Naive thymus-derived CD4-positive, alpha-beta T cell (primary cell): ENCODE data around the gene HOXB8. TPM values are rescaled to one million over a fixed set of nuclear protein-coding genes. Genes with fewer than 3 reads are reported as not detected.

Experiments
- ATAC-seq: fragments of 150-1000 bp; cut with Tn5 transposase; 2 replicates; pipeline ENCODE4 v1.10.0; 2021; ENCODE audit warnings: mild to moderate bottlenecking, moderate library complexity
- CTCF ChIA-PET: fragments of 350-600 bp; sonication (Branson Sonifier 250); formaldehyde crosslinking; loops from one replicate; lab custom pipeline; 2021; ENCODE audit warnings: antibody characterized with exemption; lab: Charles Lee
- POLR2A ChIA-PET: fragments of 350-600 bp; sonication (Branson Sonifier 250); formaldehyde crosslinking; loops from one replicate; lab custom pipeline; 2021; ENCODE audit warnings: antibody characterized with exemption, inconsistent platforms; lab: Charles Lee
- DNase-seq, 9 donors: peaks; one replicate each; pipeline versions ENCODE4 v3.0.0 to v3.0.0-alpha.2; 2020 to 2022; ENCODE audit warnings: mixed read lengths in 1 of 9
- H3K27ac ChIP-seq: one replicate; pipeline ENCODE4 v1.7.0; 2013; ENCODE audit warnings: mild to moderate bottlenecking, low read depth, low read length, moderate library complexity
- H3K27me3 ChIP-seq, 2 donors: one replicate each; pipeline ENCODE4 v1.7.0; 2013; ENCODE audit warnings: low read length in 2 of 2, mild to moderate bottlenecking in 2 of 2, moderate library complexity in 2 of 2; ENCODE audit not compliant: control insufficient read depth in 2 of 2, insufficient read depth in 2 of 2
- H3K36me3 ChIP-seq, 3 experiments: 1 replicate in 2 of 3; 2 replicates in 1 of 3; pipeline ENCODE4 v1.7.0; 2013; ENCODE audit warnings: low read length in 3 of 3, mild to moderate bottlenecking in 3 of 3, moderate library complexity in 1 of 3; ENCODE audit not compliant: insufficient read depth in 3 of 3, control insufficient read depth in 2 of 3
- H3K4me1 ChIP-seq, 2 donors: one replicate each; pipeline ENCODE4 v1.7.0; 2013; ENCODE audit warnings: low read length in 2 of 2, mild to moderate bottlenecking in 2 of 2, moderate library complexity in 1 of 2; ENCODE audit not compliant: control insufficient read depth in 2 of 2, insufficient read depth in 2 of 2
- H3K4me3 ChIP-seq: 2 replicates; pipeline ENCODE4 v1.7.0; 2013; ENCODE audit warnings: mild to moderate bottlenecking, low read length
- H3K9me3 ChIP-seq, 3 experiments: 1 replicate in 2 of 3; 2 replicates in 1 of 3; pipeline ENCODE4 v1.7.0; 2013; ENCODE audit warnings: low read length in 3 of 3; ENCODE audit not compliant: control insufficient read depth in 2 of 3
- H3K27ac Mint-ChIP-seq, 9 donors: one replicate each; pipeline ENCODE4 v1.8.0; 2020 to 2022; ENCODE audit warnings: mixed read lengths in 9 of 9, mild to moderate bottlenecking in 8 of 9, moderate library complexity in 5 of 9, inconsistent platforms in 2 of 9
- H3K27me3 Mint-ChIP-seq, 5 donors: one replicate each; pipeline ENCODE4 v1.8.0; 2021 to 2022; ENCODE audit warnings: mixed read lengths in 5 of 5, mild to moderate bottlenecking in 1 of 5
- H3K36me3 Mint-ChIP-seq, 5 donors: one replicate each; pipeline ENCODE4 v1.8.0; 2020 to 2022; ENCODE audit warnings: mixed read lengths in 5 of 5, mild to moderate bottlenecking in 3 of 5, inconsistent platforms in 1 of 5
- H3K4me1 Mint-ChIP-seq, 7 donors: one replicate each; pipeline ENCODE4 v1.8.0; 2020 to 2022; ENCODE audit warnings: mixed read lengths in 7 of 7, mild to moderate bottlenecking in 3 of 7, inconsistent platforms in 1 of 7
- H3K4me3 Mint-ChIP-seq, 10 donors: one replicate each; pipeline ENCODE4 v1.8.0; 2020 to 2022; ENCODE audit warnings: mild to moderate bottlenecking in 10 of 10, mixed read lengths in 10 of 10, moderate library complexity in 6 of 10, inconsistent platforms in 2 of 10
- H3K9me3 Mint-ChIP-seq, 11 donors: one replicate each; pipeline ENCODE4 v1.8.0; 2020 to 2022; ENCODE audit warnings: mixed read lengths in 11 of 11, mild to moderate bottlenecking in 4 of 11, inconsistent platforms in 1 of 11, moderate library complexity in 1 of 11
- intact Hi-C, 2 donors: fragments of 100-400 bp; cut with micrococcal nuclease; formaldehyde crosslinking; loops; one replicate each; pipeline ENCODE4 v1.15.1; 2023
- polyA plus RNA-seq, 2 donors: library from polyadenylated mRNA; unstranded; fragments of 300-500 nt; fragmentation: Illumina TruSeq; gene quantifications; one replicate each; pipeline ENCODE4 v1.2.3, GENCODE V29; 2021
- total RNA-seq, 6 experiments: library from RNA in 5 of 6; stranded (reverse) in 5 of 6; gene quantifications; 1 replicate in 5 of 6; 2 replicates in 1 of 6; pipeline ENCODE4 v1.2.3 and lab custom pipeline; 2021 to 2026

Gene HOXB8
- total and polyA plus RNA-seq, 7 experiments from 2014 or later, result not detected

- no peak overlapping the region for H3K27ac Mint-ChIP-seq
- peaks cover 8 to 38% of the 10 kb centered on the region in 2 donors for H3K27me3 ChIP-seq
- no peak for ATAC-seq
- ChIA-PET CTCF (interaction anchor here (0.8 to 2.6 kb wide), 3 partner anchors 30 to 97 kb away, joined by 3 to 8 read pairs (median 3); no protein-coding TSS in a partner anchor), POLR2A (interaction anchor here (1.1 to 1.4 kb wide), 2 partner anchors 15 to 243 kb away, joined by 3 to 5 read pairs; no protein-coding TSS in a partner anchor)
- H3K9me3 ChIP-seq, result no peaks in the 10 kb centered on the region
- H3K27me3 Mint-ChIP-seq, result peaks cover 90 to 98% (median 94%) of the 10 kb centered on the region in 5 donors
- H3K4me3 ChIP-seq, result no peak overlapping the region
- H3K4me1 ChIP-seq, result peaks cover 21 to 28% of the 10 kb centered on the region in 2 donors
- H3K4me1 Mint-ChIP-seq, result peaks cover 27 to 69% (median 40%) of the 10 kb centered on the region in 7 donors
- intact Hi-C loops, result no loop called here
- peaks cover 0 to 9% (median 0%) of the 10 kb centered on the region in 5 donors for H3K36me3 Mint-ChIP-seq
- DNase-seq, result no peak
- H3K4me3 Mint-ChIP-seq, result peak overlapping the region in 1 of 10 donors; percentile 38
- H3K27ac ChIP-seq, result no peak overlapping the region
- no peaks in the 10 kb centered on the region for H3K9me3 Mint-ChIP-seq
- no peaks in the 10 kb centered on the region for H3K36me3 ChIP-seq
Measured at GRCh38 chr17:48589060-48589830, 25.8 kb downstream of the HOXB8 start.

GRCh38 chr17:48588528-48588927 is 26.6 kb downstream of the HOXB8 start:
- Mint-ChIP-seq H3K9me3 (no peaks in the 10 kb centered on the region), H3K36me3 (peaks cover 0 to 10% (median 0%) of the 10 kb centered on the region in 5 donors), H3K27me3 (peaks cover 90 to 99% (median 95%) of the 10 kb centered on the region in 5 donors), H3K4me3 (peak overlapping the region in 1 of 10 donors; percentile 8), H3K27ac (peak overlapping the region in 2 of 9 donors; percentile 46 to 59), H3K4me1 (peaks cover 27 to 68% (median 37%) of the 10 kb centered on the region in 7 donors)
- H3K4me1 ChIP-seq, result peaks cover 20 to 23% of the 10 kb centered on the region in 2 donors
- ChIA-PET CTCF (interaction anchor here (0.8 to 3.0 kb wide), 10 partner anchors 75 to 470 kb away, joined by 3 to 10 read pairs (median 3); no protein-coding TSS in a partner anchor), POLR2A (interaction anchor here (1.1 to 1.4 kb wide), 2 partner anchors 14 to 242 kb away, joined by 3 to 5 read pairs; no protein-coding TSS in a partner anchor)
- DNase-seq (no peak), ATAC-seq (no peak)
- H3K9me3 ChIP-seq, result no peaks in the 10 kb centered on the region
- intact Hi-C loops, result no loop called here
- no peak overlapping the region for H3K27ac ChIP-seq
- H3K4me3 ChIP-seq, result no peak overlapping the region
- H3K27me3 ChIP-seq, result peaks cover 8 to 37% of the 10 kb centered on the region in 2 donors
- H3K36me3 ChIP-seq, result no peaks in the 10 kb centered on the region

GRCh38 chr17:48588074-48588415 is 27.0 kb downstream of the HOXB8 start:
- CTCF ChIA-PET, result interaction anchor here (0.6 to 3.0 kb wide), 11 partner anchors 84 to 1487 kb away, joined by 3 to 10 read pairs (median 4); no protein-coding TSS in a partner anchor
- Mint-ChIP-seq H3K4me1 (peaks cover 23 to 66% (median 32%) of the 10 kb centered on the region in 7 donors), H3K27me3 (peaks cover 90 to 99% (median 95%) of the 10 kb centered on the region in 5 donors), H3K27ac (peak overlapping the region in 1 of 9 donors; percentile 6), H3K4me3 (no peak overlapping the region), H3K36me3 (peaks cover 0 to 12% (median 0%) of the 10 kb centered on the region in 5 donors), H3K9me3 (no peaks in the 10 kb centered on the region)
- Histone ChIP-seq H3K27me3 (peaks cover 8 to 35% of the 10 kb centered on the region in 2 donors), H3K4me3 (no peak overlapping the region), H3K9me3 (no peaks in the 10 kb centered on the region), H3K27ac (no peak overlapping the region), H3K36me3 (no peaks in the 10 kb centered on the region), H3K4me1 (peaks cover 15 to 21% of the 10 kb centered on the region in 2 donors)
- intact Hi-C loops, result no loop called here
- DNase-seq (no peak), ATAC-seq (no peak)
- POLR2A ChIA-PET, result interaction anchor here (1.0 to 1.2 kb wide), 3 partner anchors 76 to 344 kb away, joined by 3 read pairs; no protein-coding TSS in a partner anchor

- ChIA-PET CTCF (interaction anchor here (0.6 to 3.0 kb wide), 11 partner anchors 83 to 1487 kb away, joined by 3 to 10 read pairs (median 3); no protein-coding TSS in a partner anchor), POLR2A (interaction anchor here (0.6 to 1.2 kb wide), 4 partner anchors 76 to 343 kb away, joined by 3 to 4 read pairs (median 3); no protein-coding TSS in a partner anchor)
- DNase-seq (no peak), ATAC-seq (no peak)
- no peaks in the 10 kb centered on the region for H3K9me3 Mint-ChIP-seq
- no peak overlapping the region for H3K27ac ChIP-seq
- H3K9me3 ChIP-seq, result no peaks in the 10 kb centered on the region
- H3K36me3 Mint-ChIP-seq, result peaks cover 0 to 13% (median 0%) of the 10 kb centered on the region in 5 donors
- peaks cover 90 to 99% (median 95%) of the 10 kb centered on the region in 5 donors for H3K27me3 Mint-ChIP-seq
- H3K27ac Mint-ChIP-seq, result peak overlapping the region in 2 of 9 donors; percentile 6 to 28
- H3K4me3 ChIP-seq, result no peak overlapping the region
- intact Hi-C loops, result no loop called here
- peaks cover 9 to 18% of the 10 kb centered on the region in 2 donors for H3K4me1 ChIP-seq
- H3K4me1 Mint-ChIP-seq, result peaks cover 17 to 66% (median 32%) of the 10 kb centered on the region in 7 donors
- no peaks in the 10 kb centered on the region for H3K36me3 ChIP-seq
- H3K27me3 ChIP-seq, result peaks cover 8 to 35% of the 10 kb centered on the region in 2 donors
- H3K4me3 Mint-ChIP-seq, result peak overlapping the region in 4 of 10 donors; percentile 4 to 36 (median 29)
Measured at GRCh38 chr17:48587276-48588073, 27.6 kb downstream of the HOXB8 start.

GRCh38 chr17:48586355-48587258 is 28.5 kb downstream of the HOXB8 start:
- Histone ChIP-seq H3K4me1 (peaks cover 9 to 25% of the 10 kb centered on the region in 2 donors), H3K9me3 (no peaks in the 10 kb centered on the region), H3K4me3 (peak overlapping the region; percentile 60), H3K36me3 (no peaks in the 10 kb centered on the region), H3K27ac (no peak overlapping the region), H3K27me3 (peaks cover 8 to 37% of the 10 kb centered on the region in 2 donors)
- ChIA-PET POLR2A (interaction anchor here (0.6 to 1.2 kb wide), 2 partner anchors 75 to 251 kb away, joined by 3 to 4 read pairs; no protein-coding TSS in a partner anchor), CTCF (interaction anchor here (0.6 to 3.0 kb wide), 7 partner anchors 92 to 445 kb away, joined by 3 to 10 read pairs (median 4); no protein-coding TSS in a partner anchor)
- H3K27me3 Mint-ChIP-seq, result peaks cover 88 to 97% (median 95%) of the 10 kb centered on the region in 5 donors
- DNase-seq (no peak), ATAC-seq (no peak)
- H3K4me1 Mint-ChIP-seq, result peaks cover 17 to 70% (median 31%) of the 10 kb centered on the region in 7 donors
- H3K27ac Mint-ChIP-seq, result peak overlapping the region in 1 of 9 donors; percentile 52
- H3K4me3 Mint-ChIP-seq, result peak overlapping the region; percentile 81 to 97 (median 91)
- peaks cover 0 to 13% (median 0%) of the 10 kb centered on the region in 5 donors for H3K36me3 Mint-ChIP-seq
- H3K9me3 Mint-ChIP-seq, result no peaks in the 10 kb centered on the region
- intact Hi-C loops, result no loop called here
